Measurements from ENCODE around the gene OR4D11. TPM values are rescaled to one million over a fixed set of nuclear protein-coding genes. Genes with fewer than 3 reads are reported as not detected.
"Not testable (repeated sequence)": the region's sequence is repeated elsewhere in the genome, so short reads cannot be mapped to it uniquely, and the experiment has no call there.

The OR4D11 gene
- total and polyA plus RNA-seq, 9 of the 15 experiments (the other 6 are each of a cell fraction or from before 2014, with no cell fraction given), result not detected

GRCh38 chr11:59547605-59548308 lies 44.4 kb downstream of the OR4D11 start:
- POLR2A ChIA-PET, result interaction anchor here (0.6 to 7.2 kb wide), 11 partner anchors 8 to 1992 kb away, joined by 3 to 69 read pairs (median 10); partner anchors contain the start of genes OSBP and PATL1
- peak overlapping the region; percentile 100 for H3K27ac ChIP-seq (ENCODE audit: extremely low read depth, low read depth, low read length)
- FAIRE-seq, result peak; percentile 6
- peak; percentile 64; the same call in 1 of the 2 replicates for TF ChIP-seq SMAD3 (CRISPR knock-in tag; conservative IDR thresholded peaks at IDR 0.05)
- peak; percentile 85; the same call in 1 of the 2 replicates for TF ChIP-seq TRIM28 (IDR thresholded peaks at IDR 0.05)
- TF ChIP-seq SRF (CRISPR knock-in tag; IDR thresholded peaks at IDR 0.05), result peak; percentile 98 to 100
- TF ChIP-seq TSHZ1 (CRISPR knock-in tag; IDR thresholded peaks at IDR 0.05), result peak; percentile 68; the same call in 1 of the 2 replicates
- peak; percentile 18; the same call in 1 of the 2 replicates for TF ChIP-seq GABPA (tag; conservative IDR thresholded peaks at IDR 0.05; ENCODE audit: low read depth)
- peak; percentile 69; the same call in 1 of the 2 replicates for TF ChIP-seq ZNF175 (CRISPR knock-in tag; IDR thresholded peaks at IDR 0.05; ENCODE audit: low read depth)
- TF ChIP-seq RAD51 (IDR thresholded peaks at IDR 0.05; ENCODE audit: borderline replicate concordance, low read depth), result peak; percentile 34; the same call in 1 of the 2 replicates
- TF ChIP-seq, protein P1, sequence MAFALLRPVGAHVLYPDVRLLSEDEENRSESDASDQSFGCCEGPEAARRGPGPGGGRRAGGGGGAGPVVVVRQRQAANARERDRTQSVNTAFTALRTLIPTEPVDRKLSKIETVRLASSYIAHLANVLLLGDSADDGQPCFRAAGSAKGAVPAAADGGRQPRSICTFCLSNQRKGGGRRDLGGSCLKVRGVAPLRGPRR (CRISPR knock-in tag; IDR thresholded peaks at IDR 0.05), result peak; percentile 87; the same call in 1 of the 2 replicates
- TF ChIP-seq EHMT2 (IDR thresholded peaks at IDR 0.05), result 0 out of 2 replicates have a peak, but pooled peaks have one; percentile 59
- peak; percentile 68 for TF ChIP-seq ETV1 (tag; conservative IDR thresholded peaks at IDR 0.05; ENCODE audit: low read depth)
- TF ChIP-seq STAT5A (IDR thresholded peaks at IDR 0.05; ENCODE audit: borderline replicate concordance, low read length), result peak; percentile 99
- peak; percentile 22; the same call in 1 of the 2 replicates for TF ChIP-seq JUN (IDR thresholded peaks at IDR 0.05; ENCODE audit: borderline replicate concordance, low read depth, low read length)
- not testable (repeated sequence) for TF ChIP-seq JUN (CRISPR knock-in tag; IDR thresholded peaks at IDR 0.05; ENCODE audit: borderline replicate concordance)
- peak; percentile 93; the same call in 1 of the 2 replicates for TF ChIP-seq HLTF (IDR thresholded peaks at IDR 0.05)
- TF ChIP-seq ARHGAP35 (IDR thresholded peaks at IDR 0.05; ENCODE audit: partially characterized antibody), result peak; percentile 86
- peak; percentile 38; the same call in 1 of the 2 replicates for TF ChIP-seq TFAP4 (CRISPR knock-in tag; IDR thresholded peaks at IDR 0.05; ENCODE audit: borderline replicate concordance)
- peak; percentile 56 to 57 for TF ChIP-seq TRIM24 (IDR thresholded peaks at IDR 0.05)

More at GRCh38 chr11:59547605-59548308, 44.4 kb downstream of the OR4D11 start:
- H3K36me3 ChIP-seq (ENCODE audit: control insufficient read depth, insufficient read depth, low read length); H3K27me3 ChIP-seq (ENCODE audit: control insufficient read depth in 2 of 2, insufficient read depth in 2 of 2, low read length in 2 of 2); BruUV-seq (replicated peaks); H4K20me1 ChIP-seq (replicated peaks; ENCODE audit: control insufficient read depth, insufficient read depth, low read length); in situ Hi-C loops (cut with MboI); H3K9me3 ChIP-seq (replicated peaks; ENCODE audit: control insufficient read depth, insufficient read depth, low read depth, low read length); H3K9me1 ChIP-seq (ENCODE audit: control insufficient read depth, insufficient read depth, low read length); CTCF ChIA-PET (ENCODE audit: low intra/inter-chr PET ratio): not testable (repeated sequence)
- 4% methylated on average over 5 of the region's 5 CpGs for WGBS (ENCODE audit: insufficient coverage, low coverage, missing lambda C conversion rate)
- Histone ChIP-seq H2AFZ (ENCODE audit: low read depth, low read length) (peak overlapping the region; percentile 38; the same call in 1 of the 2 replicates), H3K4me1 (replicated peaks in 1 of 2; ENCODE audit: control insufficient read depth in 2 of 2, insufficient read depth in 2 of 2, low read length in 2 of 2) (peaks cover 19 to 22% of the 10 kb centered on the region in 2 experiments; a peak in 4 of 5 replicates), H3K9ac (ENCODE audit: insufficient read depth in 1 of 2, low read depth in 2 of 2, low read length in 2 of 2) (peak overlapping the region; percentile 29 to 100; a peak in 3 of 4 replicates), H3K79me2 (ENCODE audit: control insufficient read depth, insufficient read depth, low read length) (peaks cover 19% of the 10 kb centered on the region), H3K4me3 (peak overlapping the region; percentile 48), H3K4me2 (ENCODE audit: insufficient read depth, low read length) (peak overlapping the region; percentile 98)
- DNase-seq (ENCODE audit: extremely low read depth in 1 of 4, low spot score in 3 of 4) (peak in 1 of 4 experiments; percentile 96), ATAC-seq (peak; percentile 17)
- intact Hi-C loops (cut with micrococcal nuclease), result loop anchor here (5.0 kb wide), 1 partner anchor 775 kb away; no protein-coding TSS in a partner anchor

Data from K562 (cell line).